HepG2 (cell line): ENCODE results near the gene GAREM1.

Experiments
- BHLHE40 ChIP-seq: IDR thresholded peaks from 2 replicates; pipeline ENCODE4 v1.6.1; 2011; ENCODE audit warnings: low read length, improper control_type of control experiment
- CHD2 ChIP-seq: IDR thresholded peaks from 2 replicates; pipeline ENCODE4 v1.6.1; 2011; ENCODE audit warnings: low read depth, low read length, improper control_type of control experiment
- FOSL2 ChIP-seq: sonication (generic); formaldehyde crosslinking; IDR thresholded peaks from 2 replicates; pipeline ENCODE4 v1.4.0; 2020; ENCODE audit warnings: missing genetic modification reagents
- JUN ChIP-seq: sonication (generic); formaldehyde crosslinking; IDR thresholded peaks from 2 replicates; pipeline ENCODE4 v1.4.0; 2020; ENCODE audit warnings: mild to moderate bottlenecking, missing genetic modification reagents
- MYC ChIP-seq: sonication (generic); formaldehyde crosslinking; IDR thresholded peaks from 2 replicates; pipeline ENCODE4 v1.9.0; 2021; ENCODE audit warnings: missing genetic modification reagents, borderline replicate concordance
- PAX8 ChIP-seq: sonication (generic); formaldehyde crosslinking; IDR thresholded peaks from 2 replicates; pipeline ENCODE4 v1.8.0; 2022; ENCODE audit warnings: mild to moderate bottlenecking, missing genetic modification reagents, borderline replicate concordance
- POLR2A ChIP-seq, 2 experiments: IDR thresholded peaks; 2 replicates each; pipeline ENCODE4 v1.6.1; 2011; ENCODE audit warnings: low read depth in 2 of 2, low read length in 2 of 2, mild to moderate bottlenecking in 1 of 2, moderate library complexity in 1 of 2; ENCODE audit not compliant: insufficient read depth in 1 of 2
- RAD51 ChIP-seq: fragments of 450-650 bp; IDR thresholded peaks from 2 replicates; pipeline ENCODE4 v1.6.1; 2016; ENCODE audit warnings: borderline replicate concordance
- SMARCC2 ChIP-seq: fragments of 450-650 bp; IDR thresholded peaks from 2 replicates; pipeline ENCODE4 v1.6.1; 2017; ENCODE audit warnings: antibody characterized with exemption, mild to moderate bottlenecking
- TOE1 ChIP-seq: sonication (generic); formaldehyde crosslinking; IDR thresholded peaks from 2 replicates; pipeline ENCODE4 v1.4.0; 2020; ENCODE audit warnings: mild to moderate bottlenecking, missing genetic modification reagents
- ZZZ3 ChIP-seq: sonication (generic); formaldehyde crosslinking; IDR thresholded peaks from 2 replicates; pipeline ENCODE4 v1.4.0; 2020; ENCODE audit warnings: missing genetic modification reagents, mild to moderate bottlenecking, borderline replicate concordance
- TF ChIP-seq, protein P1 (sequence below): sonication (generic); formaldehyde crosslinking; IDR thresholded peaks from 2 replicates; pipeline ENCODE4 v1.8.0; 2022; ENCODE audit warnings: missing genetic modification reagents, low read depth, mild to moderate bottlenecking, borderline replicate concordance

DNA sequence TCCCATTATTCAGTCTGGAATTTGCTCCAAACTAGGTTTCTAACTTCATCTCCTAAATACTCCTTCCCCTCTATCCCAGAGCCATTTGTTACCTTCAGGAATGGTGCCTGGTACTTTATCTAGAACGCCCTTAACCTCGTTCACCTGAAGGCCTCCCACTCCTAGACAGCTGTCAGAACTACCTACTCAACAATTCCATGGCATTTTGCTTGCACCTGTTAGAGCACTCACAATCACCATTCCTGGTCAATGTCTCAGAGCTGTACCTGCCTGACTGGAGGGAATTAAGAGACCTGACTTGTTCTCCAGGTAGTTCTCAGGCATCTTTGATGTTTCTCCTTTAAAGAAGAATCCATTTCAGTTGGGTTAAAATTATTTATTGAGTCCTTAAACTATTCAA lies 88.9 kb downstream of the GAREM1 start:
- TF ChIP-seq MYC (CRISPR knock-in tag) (no peak), PAX8 (CRISPR knock-in tag) (no peak), FOSL2 (CRISPR knock-in tag) (no peak), ZZZ3 (CRISPR knock-in tag) (no peak), TOE1 (CRISPR knock-in tag) (no peak), BHLHE40 (no peak), SMARCC2 (no peak), RAD51 (no peak), CHD2 (no peak), POLR2A (IDR thresholded peaks at IDR 0.05; ENCODE audit: insufficient read depth in 1 of 2, low read depth in 2 of 2, low read length in 2 of 2) (no peak), JUN (CRISPR knock-in tag) (no peak)
- TF ChIP-seq, protein P1, sequence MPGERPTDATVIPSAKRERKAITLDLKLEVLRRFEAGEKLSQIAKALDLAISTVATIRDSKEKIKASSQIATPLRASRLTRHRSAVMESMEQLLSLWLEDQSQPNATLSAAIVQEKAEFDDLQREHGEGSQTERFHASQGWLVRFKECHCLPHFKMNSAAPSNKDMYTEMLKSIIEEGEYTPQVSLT (CRISPR knock-in tag), result no peak
